Activated CD4-positive, alpha-beta memory T cell treated with anti-CD3 and anti-CD28 coated beads for 36 hours (primary cell): ENCODE results near the gene NLRC5. TPM values are rescaled to one million over a fixed set of nuclear protein-coding genes. Genes with fewer than 3 reads are reported as not detected.

Experiments used
- CTCF ChIA-PET: fragments of 350-600 bp; sonication (Branson Sonifier 250); formaldehyde crosslinking; loops from one replicate; lab custom pipeline; 2021; ENCODE audit warnings: antibody characterized with exemption, inconsistent platforms; lab: Charles Lee
- POLR2A ChIA-PET: fragments of 350-600 bp; sonication (Branson Sonifier 250); formaldehyde crosslinking; loops from one replicate; lab custom pipeline; 2021; ENCODE audit warnings: antibody characterized with exemption; lab: Charles Lee
- DNase-seq: peaks from one replicate; pipeline ENCODE4 v3.0.0-alpha.2; 2020
- H3K27ac Mint-ChIP-seq: one replicate; pipeline ENCODE4 v1.8.0; 2021; ENCODE audit warnings: mixed read lengths
- H3K27me3 Mint-ChIP-seq: one replicate; pipeline ENCODE4 v1.8.0; 2021; ENCODE audit warnings: mixed read lengths
- H3K36me3 Mint-ChIP-seq: one replicate; pipeline ENCODE4 v1.8.0; 2021; ENCODE audit warnings: mixed read lengths
- H3K4me1 Mint-ChIP-seq: one replicate; pipeline ENCODE4 v1.8.0; 2021; ENCODE audit warnings: low read depth, mixed read lengths
- H3K4me3 Mint-ChIP-seq: one replicate; pipeline ENCODE4 v1.8.0; 2021; ENCODE audit warnings: mild to moderate bottlenecking, mixed read lengths
- H3K9me3 Mint-ChIP-seq: one replicate; pipeline ENCODE4 v1.8.0; 2021; ENCODE audit warnings: mixed read lengths
- intact Hi-C: fragments of 100-400 bp; cut with micrococcal nuclease; formaldehyde crosslinking; loops from one replicate; pipeline ENCODE4 v1.15.1; 2023
- total RNA-seq, 2 experiments: library from RNA; stranded (reverse); gene quantifications; one replicate each; pipeline ENCODE4 v1.2.3, GENCODE V29; 2021

NLRC5 gene
- total RNA-seq, 2 experiments from 2014 or later = 151 to 167 TPM

DNA sequence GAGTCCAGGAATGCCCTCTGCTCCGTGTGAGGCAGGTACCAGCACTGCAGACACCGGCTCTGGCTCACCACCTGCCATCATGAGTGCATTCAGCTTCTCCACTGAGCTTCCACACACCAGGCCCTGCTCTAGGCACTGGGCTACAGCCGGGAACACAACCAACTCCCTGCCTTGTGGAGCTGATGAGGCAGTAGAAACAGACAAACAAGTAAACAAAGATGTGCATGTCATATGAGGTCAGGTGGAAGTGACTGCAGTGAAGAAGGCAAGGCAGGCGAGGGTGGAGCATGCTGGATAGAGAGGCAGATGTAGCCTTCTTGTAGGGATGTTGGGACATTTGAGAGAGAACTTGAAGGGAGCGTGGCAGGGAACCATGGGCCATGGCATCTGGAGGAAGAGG is 5.0 kb downstream of the NLRC5 start:
- H3K4me1 Mint-ChIP-seq = peaks cover 68% of the 10 kb centered on the region
- H3K4me3 Mint-ChIP-seq = peak overlapping the region; percentile 62
- intact Hi-C loops = loop anchor here (5.0 kb wide), 1 partner anchor 193 kb away; the partner anchor contains the start of genes PSME3IP1 and RSPRY1
- H3K27me3 Mint-ChIP-seq = no peaks in the 10 kb centered on the region
- peak overlapping the region; percentile 99 for H3K27ac Mint-ChIP-seq
- peaks cover 62% of the 10 kb centered on the region for H3K36me3 Mint-ChIP-seq
- H3K9me3 Mint-ChIP-seq = no peaks in the 10 kb centered on the region
- DNase-seq = peak; percentile 25
- ChIA-PET CTCF (interaction anchor here (2.4 kb wide), 1 partner anchor 17 kb away, joined by 10 read pairs; no protein-coding TSS in a partner anchor), POLR2A (interaction anchor here (1.0 to 1.8 kb wide), 3 partner anchors 9 to 61 kb away, joined by 3 to 6 read pairs (median 5); no protein-coding TSS in a partner anchor)

DNA sequence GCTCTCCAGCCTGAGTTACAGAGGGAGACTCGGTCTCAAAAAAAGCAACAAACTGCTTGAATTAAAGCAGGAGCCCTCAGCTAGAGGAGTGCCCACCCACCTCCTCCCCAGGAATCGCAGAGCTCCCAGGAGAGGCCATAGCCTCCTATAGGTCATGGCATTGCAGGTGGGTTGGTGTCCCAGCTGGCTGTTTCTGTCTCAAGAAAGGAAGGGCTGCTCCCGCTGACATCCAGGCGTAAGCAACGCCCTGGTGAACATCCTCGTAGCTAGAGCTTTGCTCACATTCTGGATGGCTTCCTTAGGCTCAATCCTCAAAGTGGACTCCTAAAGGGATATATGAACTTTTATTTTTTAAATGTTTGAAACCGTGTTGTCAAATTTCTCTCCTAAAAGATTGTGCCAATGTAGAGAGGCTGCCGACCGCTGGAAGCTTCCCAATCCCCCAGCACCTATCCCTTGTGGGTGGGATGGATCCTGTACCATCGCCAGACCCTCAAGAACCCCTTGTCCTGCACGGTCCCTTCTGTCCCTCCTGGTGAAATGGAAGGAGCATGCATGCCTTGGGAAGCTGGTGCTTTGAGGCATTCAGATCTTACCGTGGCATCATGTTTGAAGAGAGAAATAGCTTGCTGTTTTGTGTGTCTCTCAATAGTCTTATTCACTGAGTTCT is 5.9 kb downstream of the NLRC5 start:
- CTCF ChIA-PET = interaction anchor here (2.4 kb wide), 1 partner anchor 16 kb away, joined by 10 read pairs; no protein-coding TSS in a partner anchor
- peak overlapping the region; percentile 78 for H3K27ac Mint-ChIP-seq
- peak overlapping the region; percentile 62 for H3K4me3 Mint-ChIP-seq
- no peaks in the 10 kb centered on the region for H3K9me3 Mint-ChIP-seq
- no peak for DNase-seq
- peaks cover 78% of the 10 kb centered on the region for H3K4me1 Mint-ChIP-seq
- H3K27me3 Mint-ChIP-seq = no peaks in the 10 kb centered on the region
- peaks cover 54% of the 10 kb centered on the region for H3K36me3 Mint-ChIP-seq
- POLR2A ChIA-PET = interaction anchor here (1.0 to 1.8 kb wide), 5 partner anchors 8 to 62 kb away, joined by 3 to 6 read pairs (median 5); no protein-coding TSS in a partner anchor
- intact Hi-C loops = no loop called here

DNA sequence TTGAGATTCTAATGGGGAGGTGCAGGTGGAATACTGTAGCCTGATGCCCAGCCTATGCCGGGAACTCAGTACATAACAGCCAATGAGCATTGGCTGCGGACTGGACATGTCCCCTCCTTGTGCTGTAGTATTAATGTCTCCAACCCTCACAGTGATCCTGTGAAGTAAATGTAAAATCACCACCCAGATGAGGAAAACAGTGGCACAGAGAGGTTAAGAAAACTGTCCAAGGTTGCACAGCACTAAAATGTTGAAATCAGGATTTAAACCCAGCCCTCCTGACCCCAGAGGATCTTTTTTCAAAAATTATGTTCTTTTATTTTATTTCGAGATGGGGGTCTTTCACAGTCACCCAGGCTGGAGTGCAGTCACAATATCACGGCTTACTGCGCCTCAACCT is 7.9 kb downstream of the NLRC5 start:
- POLR2A ChIA-PET = interaction anchor here (0.5 kb wide), 1 partner anchor 23 kb away, joined by 3 read pairs; no protein-coding TSS in a partner anchor

DNA sequence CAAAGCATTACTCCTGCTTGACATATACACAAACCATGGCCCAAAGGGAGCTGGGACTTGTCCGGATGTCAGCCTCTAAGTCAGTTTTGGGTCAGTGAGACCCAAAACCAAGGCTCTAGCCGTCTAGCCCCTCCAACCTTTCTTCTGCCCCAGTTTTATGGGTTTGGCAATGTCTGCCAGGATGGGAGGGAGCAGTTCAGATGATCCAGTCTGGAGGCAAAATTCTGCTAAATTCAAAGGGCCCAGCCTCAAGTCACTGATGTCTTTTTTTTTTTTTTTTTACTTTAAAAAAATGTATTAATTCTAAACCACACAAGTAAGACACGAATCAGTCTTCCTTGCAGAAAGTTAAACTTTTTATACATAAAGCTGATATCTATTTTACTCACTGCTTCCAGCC is 8.6 kb downstream of the NLRC5 start:
- H3K27me3 Mint-ChIP-seq = no peaks in the 10 kb centered on the region
- no peak for DNase-seq
- H3K36me3 Mint-ChIP-seq = peaks cover 49% of the 10 kb centered on the region
- peaks cover 2% of the 10 kb centered on the region for H3K9me3 Mint-ChIP-seq
- H3K27ac Mint-ChIP-seq = peak overlapping the region; percentile 99
- peaks cover 94% of the 10 kb centered on the region for H3K4me1 Mint-ChIP-seq
- ChIA-PET POLR2A (interaction anchor here (0.5 to 2.8 kb wide), 2 partner anchors 8 to 22 kb away, joined by 3 to 29 read pairs; partner anchors contain the start of gene NLRC5), CTCF (interaction anchor here (1.2 kb wide), 1 partner anchor 24 kb away, joined by 3 read pairs; no protein-coding TSS in a partner anchor)
- H3K4me3 Mint-ChIP-seq = no peak overlapping the region
- intact Hi-C loops = no loop called here

More for the DNA sequence above, 7.9 kb downstream of the NLRC5 start:
- no peak for DNase-seq
- H3K27me3 Mint-ChIP-seq = no peaks in the 10 kb centered on the region
- CTCF ChIA-PET = no interaction called here
- peaks cover 91% of the 10 kb centered on the region for H3K4me1 Mint-ChIP-seq
- intact Hi-C loops = no loop called here
- peak overlapping the region; percentile 13 for H3K4me3 Mint-ChIP-seq
- peaks cover 50% of the 10 kb centered on the region for H3K36me3 Mint-ChIP-seq
- H3K27ac Mint-ChIP-seq = peak overlapping the region; percentile 99
- peaks cover 2% of the 10 kb centered on the region for H3K9me3 Mint-ChIP-seq

DNA sequence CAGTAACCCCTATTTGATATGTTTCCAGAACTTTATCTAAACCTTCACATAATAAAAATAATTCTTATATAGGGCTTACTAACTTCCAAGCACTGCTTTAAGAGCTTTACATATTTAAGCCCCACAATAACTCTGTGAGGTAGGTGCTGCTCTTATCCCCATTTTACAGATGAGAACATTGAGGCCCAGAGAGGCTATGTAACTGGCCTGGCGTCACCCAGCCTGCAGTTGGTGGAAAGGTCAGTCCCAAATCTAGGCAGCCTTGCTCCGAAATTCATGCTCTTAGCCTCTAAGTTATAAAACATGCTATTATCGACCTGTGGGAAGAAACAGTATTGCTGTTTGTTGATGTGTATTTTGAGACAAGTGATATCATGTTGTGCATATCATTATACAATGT is 9.0 kb downstream of the NLRC5 start:
- H3K27me3 Mint-ChIP-seq = no peaks in the 10 kb centered on the region
- peaks cover 47% of the 10 kb centered on the region for H3K36me3 Mint-ChIP-seq
- ChIA-PET CTCF (interaction anchor here (1.2 kb wide), 1 partner anchor 24 kb away, joined by 3 read pairs; no protein-coding TSS in a partner anchor), POLR2A (interaction anchor here (1.2 to 2.8 kb wide), 2 partner anchors 9 to 57 kb away, joined by 3 to 29 read pairs; partner anchors contain the start of gene NLRC5)
- H3K27ac Mint-ChIP-seq = peak overlapping the region; percentile 99
- H3K4me3 Mint-ChIP-seq = peak overlapping the region; percentile 64
- H3K9me3 Mint-ChIP-seq = peaks cover 2% of the 10 kb centered on the region
- DNase-seq = no peak
- H3K4me1 Mint-ChIP-seq = peaks cover 94% of the 10 kb centered on the region
- intact Hi-C loops = no loop called here

DNA sequence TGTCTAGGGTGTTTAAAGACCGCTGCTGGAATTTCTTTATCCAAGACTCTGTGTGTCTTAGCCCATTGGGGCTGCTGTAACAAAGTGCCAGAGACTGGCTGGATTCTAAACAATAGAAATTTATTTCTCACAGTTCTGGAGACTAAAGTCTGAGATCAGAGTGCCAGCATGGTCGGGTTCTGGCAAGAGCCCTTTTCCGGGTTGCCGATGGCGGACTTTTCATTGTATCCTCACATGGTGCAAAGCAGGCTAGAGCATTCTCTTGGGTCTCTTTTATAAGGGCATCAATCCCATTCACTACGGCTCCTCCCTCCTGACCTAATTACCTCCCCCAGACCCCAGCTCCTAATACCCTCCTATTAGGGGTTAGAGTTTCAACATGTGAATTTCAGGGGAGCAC is 9.5 kb downstream of the NLRC5 start:
- Mint-ChIP-seq H3K9me3 (peaks cover 2% of the 10 kb centered on the region), H3K27me3 (no peaks in the 10 kb centered on the region), H3K4me3 (peak overlapping the region; percentile 64), H3K4me1 (peaks cover 94% of the 10 kb centered on the region), H3K27ac (peak overlapping the region; percentile 99), H3K36me3 (peaks cover 47% of the 10 kb centered on the region)
- DNase-seq = no peak
- CTCF ChIA-PET = interaction anchor here (0.8 to 1.9 kb wide), 6 partner anchors 10 to 53 kb away, joined by 3 to 14 read pairs (median 5); partner anchors contain the start of gene NLRC5
- intact Hi-C loops = loop anchor here (1.0 kb wide), 1 partner anchor 42 kb away; no protein-coding TSS in a partner anchor
- POLR2A ChIA-PET = interaction anchor here (1.0 to 2.8 kb wide), 6 partner anchors 9 to 57 kb away, joined by 3 to 29 read pairs (median 10); partner anchors contain the start of gene NLRC5

DNA sequence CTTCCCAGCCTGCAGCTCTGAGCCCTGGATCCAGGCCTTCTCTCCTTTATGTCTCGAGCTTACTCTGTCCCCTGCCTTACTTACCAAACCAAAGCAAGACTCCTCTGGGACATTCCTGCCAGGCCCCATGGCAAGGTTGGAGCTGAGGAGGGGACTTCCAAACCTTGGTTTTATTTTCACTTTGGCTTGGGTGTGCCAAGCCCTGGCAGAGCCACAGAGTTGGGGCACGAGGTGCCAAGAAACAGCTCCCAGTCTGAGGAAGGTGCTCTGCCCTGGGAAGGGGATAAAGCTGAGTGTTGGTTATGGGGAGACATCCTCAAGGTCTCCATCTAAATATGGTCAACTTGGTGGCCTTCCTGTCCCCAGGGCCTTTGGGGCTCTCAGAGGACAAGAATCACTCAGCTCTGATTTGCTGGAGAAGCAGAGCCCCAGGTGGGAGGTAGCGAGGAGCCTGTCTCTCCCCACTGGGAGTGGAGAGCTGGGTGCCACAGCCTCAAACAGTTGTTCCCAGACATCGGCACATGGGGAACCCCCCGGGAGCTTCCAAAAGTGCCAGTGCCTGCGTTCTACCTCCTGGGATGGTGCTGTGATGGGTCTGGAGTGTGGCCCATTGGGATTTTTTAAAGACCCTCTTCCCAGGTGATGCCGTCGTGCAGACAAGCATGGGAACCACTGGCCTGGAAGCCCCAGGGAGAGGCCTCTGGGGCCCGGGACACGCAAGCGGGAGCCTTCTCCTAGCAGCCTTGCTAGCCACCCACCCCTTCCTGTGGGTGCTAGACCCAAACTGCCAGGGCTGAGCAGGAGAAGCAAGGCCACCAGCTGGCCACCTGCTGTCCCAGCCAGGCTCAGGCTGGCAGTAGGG is 10.3 kb downstream of the NLRC5 start:
- peak; percentile 61 for DNase-seq
- Mint-ChIP-seq H3K27me3 (no peaks in the 10 kb centered on the region), H3K27ac (peak overlapping the region; percentile 99), H3K4me1 (peaks cover 94% of the 10 kb centered on the region), H3K9me3 (peaks cover 2% of the 10 kb centered on the region), H3K36me3 (peaks cover 45% of the 10 kb centered on the region), H3K4me3 (peak overlapping the region; percentile 64)
- POLR2A ChIA-PET = interaction anchor here (1.0 to 2.8 kb wide), 9 partner anchors 10 to 58 kb away, joined by 3 to 29 read pairs (median 4); partner anchors contain the start of gene NLRC5
- CTCF ChIA-PET = interaction anchor here (0.8 to 1.9 kb wide), 7 partner anchors 11 to 85 kb away, joined by 3 to 14 read pairs (median 6); partner anchors contain the start of gene NLRC5
- intact Hi-C loops = loop anchor here (1.0 kb wide), 3 partner anchors 8 to 42 kb away; no protein-coding TSS in a partner anchor

DNA sequence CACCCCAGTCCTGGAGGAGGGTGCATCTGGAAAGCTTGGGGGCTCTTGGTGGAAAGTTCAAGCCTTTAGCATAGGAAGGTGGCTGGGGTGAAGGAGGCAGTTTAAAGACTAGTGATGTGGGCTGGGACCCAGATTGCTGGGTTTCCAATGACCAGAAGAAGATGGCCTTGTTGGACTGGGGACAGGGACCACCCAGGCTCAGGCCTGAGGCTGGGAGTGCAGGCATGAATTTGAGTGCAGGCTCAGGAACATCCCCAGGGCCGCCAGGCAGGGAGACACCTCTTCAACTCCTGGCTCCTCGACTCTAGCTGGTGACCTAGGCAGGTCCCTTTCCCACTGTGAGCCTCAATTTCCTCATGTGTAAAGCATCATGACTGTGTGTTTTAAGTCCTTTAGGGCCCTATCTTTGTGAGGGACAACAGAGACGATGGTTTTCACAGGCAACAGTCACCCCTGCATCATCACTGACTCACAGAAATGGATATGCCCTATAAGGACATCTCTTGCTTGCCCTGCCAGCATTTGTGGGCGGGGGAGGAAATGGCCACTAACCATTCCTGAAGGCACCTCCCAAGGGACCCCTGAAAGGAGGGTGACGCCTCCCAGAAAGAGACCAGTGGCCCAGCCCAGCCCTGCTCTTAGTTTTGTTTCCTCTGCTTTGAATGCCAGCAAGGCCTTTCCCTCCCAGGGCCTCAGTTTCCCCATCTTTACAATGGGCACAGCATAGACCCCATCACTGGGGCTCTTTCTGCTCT is 11.1 kb downstream of the NLRC5 start:
- Mint-ChIP-seq H3K9me3 (peaks cover 2% of the 10 kb centered on the region), H3K36me3 (peaks cover 49% of the 10 kb centered on the region), H3K4me3 (peak overlapping the region; percentile 64), H3K27ac (peak overlapping the region; percentile 99), H3K27me3 (no peaks in the 10 kb centered on the region), H3K4me1 (peaks cover 95% of the 10 kb centered on the region)
- intact Hi-C loops = loop anchor here (1.0 kb wide), 2 partner anchors 9 to 14 kb away; no protein-coding TSS in a partner anchor
- CTCF ChIA-PET = interaction anchor here (0.9 to 1.9 kb wide), 5 partner anchors 34 to 84 kb away, joined by 3 to 14 read pairs (median 6); no protein-coding TSS in a partner anchor
- POLR2A ChIA-PET = interaction anchor here (1.0 to 2.8 kb wide), 7 partner anchors 10 to 41 kb away, joined by 3 to 29 read pairs (median 5); partner anchors contain the start of gene NLRC5
- peak; percentile 86 for DNase-seq

DNA sequence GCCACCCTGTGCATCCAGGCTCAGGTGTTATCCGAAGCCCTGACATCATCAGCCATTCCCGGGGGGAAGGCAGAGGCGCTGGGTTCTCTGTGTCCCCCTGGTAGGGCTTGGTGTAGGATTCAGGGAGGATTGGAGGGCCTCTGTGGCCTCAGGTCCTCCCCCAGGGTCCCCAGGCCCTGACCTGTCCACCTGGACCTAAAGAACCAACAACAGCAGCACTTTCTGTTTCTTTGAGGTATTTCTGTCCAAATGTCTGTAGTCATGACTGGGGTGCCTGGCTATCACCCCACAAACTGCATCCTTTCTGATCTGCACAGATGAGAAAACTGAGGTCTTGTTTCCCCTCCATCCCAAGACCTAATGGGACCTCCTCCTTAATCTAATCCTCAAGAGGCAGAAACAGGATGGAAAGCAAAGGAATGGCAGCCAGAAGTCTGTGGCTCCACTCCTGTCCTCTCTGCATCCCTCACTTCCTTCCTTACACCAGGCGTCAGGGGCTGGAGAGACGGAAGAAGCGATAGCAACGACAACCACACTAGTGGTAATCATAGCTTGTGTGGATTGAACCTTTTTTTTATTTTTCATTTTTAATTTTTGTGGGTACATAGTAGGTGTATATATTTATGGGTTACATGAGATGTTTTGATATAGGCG is 11.8 kb downstream of the NLRC5 start:
- DNase-seq = no peak
- no peaks in the 10 kb centered on the region for H3K27me3 Mint-ChIP-seq
- H3K9me3 Mint-ChIP-seq = peaks cover 2% of the 10 kb centered on the region
- H3K4me3 Mint-ChIP-seq = peak overlapping the region; percentile 40
- peaks cover 92% of the 10 kb centered on the region for H3K4me1 Mint-ChIP-seq
- POLR2A ChIA-PET = interaction anchor here (2.8 kb wide), 1 partner anchor 12 kb away, joined by 29 read pairs; the partner anchor contains the start of gene NLRC5
- peak overlapping the region; percentile 99 for H3K27ac Mint-ChIP-seq
- peaks cover 44% of the 10 kb centered on the region for H3K36me3 Mint-ChIP-seq
- intact Hi-C loops = no loop called here
- CTCF ChIA-PET = interaction anchor here (1.9 kb wide), 1 partner anchor 37 kb away, joined by 14 read pairs; no protein-coding TSS in a partner anchor
